SK-N-SH (cell line): Measurements from ENCODE around the gene PTCHD4. TPM values are rescaled to one million over a fixed set of nuclear protein-coding genes. Genes with fewer than 3 reads are reported as not detected.

Experiments used
- CTCF ChIA-PET: fragments of 300-600, 350-600 bp; formaldehyde crosslinking; extraction: SDS; loops from one replicate; lab custom pipeline; 2021; lab: Yijun Ruan, JAX
- POLR2A ChIA-PET: fragments of 350-600 bp; sonication (Branson Sonifier 250); formaldehyde crosslinking; extraction: SDS; loops from one replicate; lab custom pipeline; 2020; ENCODE audit warnings: antibody characterized with exemption, inconsistent platforms; lab: Yijun Ruan, JAX
- DNase-seq: peaks from one replicate; pipeline ENCODE4 v3.0.0; 2012
- H2AFZ ChIP-seq: fragments of 200-600 bp; sonication (generic); 2 replicates; pipeline ENCODE4 v1.8.1; 2016; ENCODE audit warnings: antibody characterized with exemption, mild to moderate bottlenecking, low read depth
- H3F3A ChIP-seq: fragments of 200-600 bp; sonication (generic); replicated peaks from 2 replicates; pipeline ENCODE3; 2016; ENCODE audit warnings: antibody characterized with exemption, mild to moderate bottlenecking; ENCODE audit not compliant: insufficient read depth
- H3K27ac ChIP-seq, 2 experiments: fragments of 200-500 bp in 1 of 2; fragments of 200-600 bp in 1 of 2; sonication (Bioruptor generic) in 1 of 2; sonication (generic), shearing (Covaris generic) in 1 of 2; 2 replicates each; pipeline versions ENCODE4 v1.5.1 to v1.6.1; 2014 to 2016; ENCODE audit warnings: low read depth in 2 of 2, inconsistent platforms in 1 of 2, low read length in 1 of 2, mild to moderate bottlenecking in 1 of 2, mixed read lengths in 1 of 2
- H3K27me3 ChIP-seq: fragments of 200-600 bp; sonication (generic), shearing (Covaris generic); 2 replicates; pipeline ENCODE4 v1.6.1; 2016; ENCODE audit warnings: mixed run types; ENCODE audit not compliant: insufficient read depth
- H3K36me3 ChIP-seq, 2 experiments: fragments of 200-500 bp in 1 of 2; fragments of 200-600 bp in 1 of 2; sonication (Bioruptor generic) in 1 of 2; sonication (generic) in 1 of 2; replicated peaks in 1 of 2; 2 replicates each; pipeline versions ENCODE3 to v1.5.1; 2014 to 2016; ENCODE audit warnings: low read length in 1 of 2, mild to moderate bottlenecking in 1 of 2; ENCODE audit not compliant: insufficient read depth in 2 of 2, control insufficient read depth in 1 of 2
- H3K4me1 ChIP-seq, 2 experiments: fragments of 200-500 bp in 1 of 2; fragments of 200-600 bp in 1 of 2; sonication (Bioruptor generic) in 1 of 2; sonication (generic), shearing (Covaris generic) in 1 of 2; 2 replicates each; pipeline versions ENCODE4 v1.5.1 to v1.6.1; 2014 to 2016; ENCODE audit warnings: low read depth in 1 of 2, low read length in 1 of 2, mixed run types in 1 of 2; ENCODE audit not compliant: insufficient read depth in 2 of 2, control insufficient read depth in 1 of 2
- H3K4me2 ChIP-seq: fragments of 200-600 bp; sonication (generic), shearing (Covaris generic); 2 replicates; pipeline ENCODE4 v1.6.1; 2017; ENCODE audit warnings: mixed run types
- H3K4me3 ChIP-seq, 2 experiments: fragments of 200-500 bp in 1 of 2; fragments of 200-600 bp in 1 of 2; sonication (Bioruptor generic) in 1 of 2; sonication (generic), shearing (Covaris generic) in 1 of 2; 2 replicates each; pipeline versions ENCODE4 v1.5.1 to v1.8.1; 2014 to 2016; ENCODE audit warnings: low read depth in 2 of 2, inconsistent platforms in 1 of 2, low read length in 1 of 2, mild to moderate bottlenecking in 1 of 2, mixed read lengths in 1 of 2, moderate library complexity in 1 of 2
- H3K79me2 ChIP-seq: fragments of 200-600 bp; sonication (generic); 2 replicates; pipeline ENCODE4 v1.8.1; 2017; ENCODE audit warnings: mild to moderate bottlenecking; ENCODE audit not compliant: insufficient read depth
- H3K9ac ChIP-seq: fragments of 200-600 bp; sonication (generic); 2 replicates; pipeline ENCODE4 v1.6.1; 2017; ENCODE audit warnings: mixed run types
- H3K9me2 ChIP-seq: fragments of 200-600 bp; sonication (generic); 2 replicates; pipeline ENCODE4 v1.6.1; 2017; ENCODE audit warnings: mixed run types
- H3K9me3 ChIP-seq: fragments of 200-600 bp; sonication (generic); 2 replicates; pipeline ENCODE4 v1.6.1; 2017; ENCODE audit warnings: mixed run types, mild to moderate bottlenecking, moderate library complexity
- H4K20me1 ChIP-seq: fragments of 200-600 bp; sonication (generic); 2 replicates; pipeline ENCODE4 v1.6.1; 2017; ENCODE audit warnings: mild to moderate bottlenecking, mixed run types; ENCODE audit not compliant: insufficient read depth
- ELF1 ChIP-seq: IDR thresholded peaks from 2 replicates; pipeline ENCODE4 v1.4.0; 2012
- EP300 ChIP-seq, 2 experiments: IDR thresholded peaks; 2 replicates each; pipeline versions ENCODE4 v1.4.0 to v1.6.1; 2012; ENCODE audit warnings: borderline replicate concordance in 1 of 2, low read depth in 1 of 2, low read length in 1 of 2
- FOXM1 ChIP-seq: IDR thresholded peaks from 2 replicates; pipeline ENCODE4 v1.4.0; 2012; ENCODE audit warnings: low read depth, mild to moderate bottlenecking
- GABPA ChIP-seq: IDR thresholded peaks from 2 replicates; pipeline ENCODE4 v1.4.0; 2012; ENCODE audit warnings: low read depth, mild to moderate bottlenecking
- JUND ChIP-seq: IDR thresholded peaks from 2 replicates; pipeline ENCODE4 v1.4.0; 2012
- MXI1 ChIP-seq: IDR thresholded peaks from 2 replicates; pipeline ENCODE4 v1.6.1; 2012; ENCODE audit warnings: mild to moderate bottlenecking, low read depth, low read length, improper control_type of control experiment
- NRF1 ChIP-seq: IDR thresholded peaks from 2 replicates; pipeline ENCODE4 v1.6.1; 2012; ENCODE audit warnings: low read depth, mild to moderate bottlenecking, low read length
- PBX3 ChIP-seq: IDR thresholded peaks from 2 replicates; pipeline ENCODE4; 2012
- RAD21 ChIP-seq: IDR thresholded peaks from 2 replicates; pipeline ENCODE4 v1.6.1; 2012; ENCODE audit warnings: mild to moderate bottlenecking, low read length
- RCOR1 ChIP-seq: fragments of 150-350 bp; IDR thresholded peaks from 2 replicates; pipeline ENCODE4 v1.6.1; 2017; ENCODE audit warnings: antibody characterized with exemption, low read length
- REST ChIP-seq: IDR thresholded peaks from 2 replicates; pipeline ENCODE4 v1.6.1; 2012; ENCODE audit warnings: mild to moderate bottlenecking, low read depth, low read length, moderate library complexity
- RFX5 ChIP-seq: IDR thresholded peaks from 2 replicates; pipeline ENCODE4 v1.6.1; 2012; ENCODE audit warnings: mild to moderate bottlenecking, improper control_type of control experiment, low read length
- SMC3 ChIP-seq: IDR thresholded peaks from 2 replicates; pipeline ENCODE4 v1.6.1; 2012; ENCODE audit warnings: low read depth, low read length, improper control_type of control experiment
- TAF1 ChIP-seq: IDR thresholded peaks from 2 replicates; pipeline ENCODE4 v1.6.1; 2012; ENCODE audit warnings: low read depth, mild to moderate bottlenecking, low read length, moderate library complexity, borderline replicate concordance
- TEAD4 ChIP-seq: IDR thresholded peaks from 2 replicates; pipeline ENCODE4 v1.4.0; 2012; ENCODE audit warnings: mild to moderate bottlenecking, borderline replicate concordance; ENCODE audit not compliant: insufficient read depth
- WGBS: methylation state at CpG from one replicate; pipeline ENCODE4 v1.1.6; 2017; ENCODE audit warnings: low lambda C conversion rate; 5-methylcytosine and 5-hydroxymethylcytosine counted together
- polyA plus RNA-seq, 3 experiments: library from polyadenylated mRNA; depleted of rRNA; stranded (reverse); fragments of >200 nt; gene quantifications; 2 replicates each; pipeline ENCODE4 v1.2.3, GENCODE V29; 2012
- TF ChIP-seq, protein P1 (sequence below): IDR thresholded peaks from 2 replicates; pipeline ENCODE4 v1.4.0; 2012; ENCODE audit warnings: low read depth

Gene PTCHD4
- polyA plus RNA-seq, 1 of the 3 experiments (the other 2 are of a cell fraction) = 4.0 TPM

DNA sequence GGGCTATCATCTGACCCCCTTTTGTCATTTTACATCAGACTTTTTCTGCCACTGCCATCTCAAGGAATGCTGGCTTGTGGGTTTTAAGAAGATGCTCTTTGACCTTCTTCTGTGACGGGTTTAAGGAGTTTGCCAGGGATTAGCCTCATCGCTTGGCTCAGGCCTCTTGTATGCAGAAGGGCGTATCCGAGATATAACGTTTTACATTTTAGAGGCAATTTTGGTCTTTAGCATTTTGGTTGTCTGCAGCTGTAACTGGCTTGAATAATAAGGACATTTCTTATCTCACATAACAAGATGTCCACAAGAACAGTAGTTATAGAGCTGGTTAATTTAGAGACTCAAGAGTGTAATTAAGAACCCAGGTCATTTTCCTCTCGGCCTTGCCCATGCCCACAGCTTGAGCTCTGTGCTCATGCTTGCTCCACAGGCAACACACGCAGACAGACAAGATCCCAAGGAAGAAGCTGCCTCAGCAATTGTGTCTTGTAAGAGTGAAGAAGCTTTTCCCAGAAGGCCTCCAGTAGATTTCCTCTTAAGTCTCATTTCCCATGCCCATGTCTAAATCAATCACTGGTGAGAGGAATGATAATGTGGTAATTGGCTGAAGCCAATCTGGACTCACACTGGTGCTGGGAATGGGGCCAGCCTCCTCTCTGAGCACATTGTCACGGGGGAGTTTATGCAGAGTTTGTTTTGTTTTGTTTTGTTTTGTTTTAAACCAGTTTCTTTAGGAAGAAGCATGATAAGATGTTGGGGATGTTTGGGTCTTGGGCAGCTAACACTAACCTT lies 36.8 kb downstream of the PTCHD4 start:
- H3K9me3 ChIP-seq = no peaks in the 10 kb centered on the region
- CTCF ChIA-PET = interaction anchor here (0.6 to 0.8 kb wide), 2 partner anchors 11 to 1346 kb away, joined by 3 read pairs; no protein-coding TSS in a partner anchor
- POLR2A ChIA-PET = no interaction called here
- H3F3A ChIP-seq = no peaks in the 10 kb centered on the region
- H3K4me3 ChIP-seq = no peak overlapping the region
- H2AFZ ChIP-seq = no peak overlapping the region
- no peak for TF ChIP-seq EP300 (IDR thresholded peaks at IDR 0.05; ENCODE audit: borderline replicate concordance in 1 of 2, low read depth in 1 of 2, low read length in 1 of 2)
- peak; percentile 37; the same call in 1 of the 2 replicates for TF ChIP-seq PBX3
- no peak for TF ChIP-seq GABPA
- TF ChIP-seq JUND = no peak
- no peaks in the 10 kb centered on the region for H3K27me3 ChIP-seq
- H3K4me2 ChIP-seq = 0 out of 2 replicates have a peak overlapping the region, but pooled peaks have one; percentile 3
- 55% methylated on average over 8 of the region's 8 CpGs for WGBS
- H3K27ac ChIP-seq = no peak overlapping the region
- H4K20me1 ChIP-seq = no peaks in the 10 kb centered on the region; the same call in 1 of the 2 replicates
- H3K9me2 ChIP-seq = no peaks in the 10 kb centered on the region
- H3K4me1 ChIP-seq = no peaks in the 10 kb centered on the region; a peak in 1 of 4 replicates
- H3K36me3 ChIP-seq = peaks cover 0 to 6% of the 10 kb centered on the region in 2 experiments
- H3K79me2 ChIP-seq = 0 out of 2 replicates have a peak, but pooled peaks cover 4% of the 10 kb centered on the region
- no peak overlapping the region for H3K9ac ChIP-seq
- DNase-seq = no peak

- no peak overlapping the region for H3K9ac ChIP-seq
- 37% methylated on average over 3 of the region's 3 CpGs for WGBS
- H3K9me3 ChIP-seq = no peaks in the 10 kb centered on the region
- no peaks in the 10 kb centered on the region; the same call in 1 of the 2 replicates for H4K20me1 ChIP-seq
- H3K4me2 ChIP-seq = no peak overlapping the region
- H3K27ac ChIP-seq = no peak overlapping the region
- H3K27me3 ChIP-seq = no peaks in the 10 kb centered on the region
- H2AFZ ChIP-seq = no peak overlapping the region
- no peak overlapping the region for H3K4me3 ChIP-seq
- TF ChIP-seq RFX5 (no peak), SMC3 (no peak), NRF1 (no peak), ELF1 (no peak), EP300 (IDR thresholded peaks at IDR 0.05; ENCODE audit: borderline replicate concordance in 1 of 2, low read depth in 1 of 2, low read length in 1 of 2) (no peak), RAD21 (no peak), PBX3 (no peak), FOXM1 (no peak), TAF1 (no peak), RCOR1 (no peak), MXI1 (no peak), TEAD4 (no peak), REST (no peak)
- TF ChIP-seq, protein P1, sequence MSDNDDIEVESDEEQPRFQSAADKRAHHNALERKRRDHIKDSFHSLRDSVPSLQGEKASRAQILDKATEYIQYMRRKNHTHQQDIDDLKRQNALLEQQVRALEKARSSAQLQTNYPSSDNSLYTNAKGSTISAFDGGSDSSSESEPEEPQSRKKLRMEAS = no peak
- TF ChIP-seq, all 33 proteins: peak for 0
- peaks cover 0 to 6% of the 10 kb centered on the region in 2 experiments for H3K36me3 ChIP-seq
- no peaks in the 10 kb centered on the region for H3K9me2 ChIP-seq
- ChIA-PET CTCF (no interaction called here), POLR2A (no interaction called here)
- H3K4me1 ChIP-seq = peaks cover 0 to 2% of the 10 kb centered on the region in 2 experiments; a peak in 1 of 4 replicates
- 0 out of 2 replicates have a peak, but pooled peaks cover 4% of the 10 kb centered on the region for H3K79me2 ChIP-seq
- H3F3A ChIP-seq = no peaks in the 10 kb centered on the region
- DNase-seq = no peak
Observed at GRCh38 chr6:48071833-48072232, 39.2 kb downstream of the PTCHD4 start.
